Esophagus mucosa (tissue), 1 donor: Measurements from ENCODE around the gene TBX5. TPM values are rescaled to one million over a fixed set of nuclear protein-coding genes. Genes with fewer than 3 reads are reported as not detected.

ENCODE experiments used
- ATAC-seq: fragments of 200-7000 bp; cut with Tn5 transposase; one replicate; pipeline ENCODE4 v1.9.1; 2020
- total RNA-seq: library from RNA; stranded (reverse); gene quantifications from one replicate; pipeline ENCODE4 v1.2.4, GENCODE V29; 2023
- donor health status: DM: yes; HTN: yes; CAD: no.

TBX5 gene
- total RNA-seq: 0.48 TPM

DNA sequence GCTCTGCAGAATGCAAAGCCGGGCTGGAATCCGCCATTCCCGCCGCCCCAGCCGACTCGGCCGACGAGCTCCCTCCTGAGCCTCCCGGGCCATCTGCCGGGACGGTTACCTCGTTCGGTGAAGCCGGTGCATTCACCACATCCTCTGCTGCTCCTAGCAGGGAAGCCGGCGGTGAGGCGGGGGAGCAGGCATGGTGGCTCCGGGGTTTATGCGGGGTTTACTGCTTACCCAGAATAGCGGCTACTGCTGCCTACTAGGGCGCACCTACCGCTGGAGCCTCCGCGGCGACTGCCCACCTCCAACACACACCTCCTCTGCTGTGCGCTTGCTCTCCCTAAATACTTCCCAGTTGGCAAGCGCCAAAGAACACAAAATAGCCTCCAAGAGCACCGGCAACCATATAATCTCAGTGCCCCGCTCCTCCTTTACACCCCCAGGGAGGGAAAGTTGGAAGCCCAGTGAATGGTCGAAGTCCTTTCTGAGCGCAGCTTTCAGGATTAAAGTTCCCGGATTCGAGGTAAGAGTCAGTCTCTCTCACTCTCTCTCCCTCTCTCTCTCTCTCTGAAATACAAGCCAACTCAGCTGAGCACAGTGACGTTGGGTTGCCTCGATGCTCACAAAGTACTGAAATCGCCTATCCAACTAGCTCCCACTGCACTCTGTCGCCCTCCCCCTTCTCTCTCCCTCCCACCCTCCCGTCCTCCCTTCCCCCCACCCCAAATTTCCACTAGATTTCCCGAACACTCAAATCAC is at the start of gene TBX5:
Gene TBX5 (minus strand): TSS at position 626 of the 753 bp plus-strand sequence. CDS start 2,246 bp downstream, outside the sequence.
- ATAC-seq: no peak

DNA sequence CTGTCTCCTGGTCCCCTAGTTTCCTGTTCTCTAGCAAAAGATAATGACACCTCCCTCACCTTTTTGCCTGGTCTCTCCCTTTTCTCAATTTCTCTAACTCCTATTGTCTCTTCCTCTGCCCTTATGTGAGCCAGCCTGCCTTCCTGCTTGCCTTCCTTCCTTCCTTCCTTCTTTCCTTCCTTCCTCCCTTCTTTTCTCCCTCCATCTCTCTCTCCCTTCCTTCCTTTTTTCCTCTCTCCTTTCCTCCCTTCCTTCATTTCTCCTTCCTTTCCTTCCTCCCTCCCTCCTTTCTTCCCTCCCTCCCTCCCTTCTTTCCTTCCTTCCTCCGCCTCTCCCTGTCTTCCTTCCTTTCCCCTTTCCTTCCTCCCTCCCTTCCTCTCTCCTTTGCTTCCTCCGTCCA is 45.7 kb upstream of the TBX5 start:
- ATAC-seq: no peak

DNA sequence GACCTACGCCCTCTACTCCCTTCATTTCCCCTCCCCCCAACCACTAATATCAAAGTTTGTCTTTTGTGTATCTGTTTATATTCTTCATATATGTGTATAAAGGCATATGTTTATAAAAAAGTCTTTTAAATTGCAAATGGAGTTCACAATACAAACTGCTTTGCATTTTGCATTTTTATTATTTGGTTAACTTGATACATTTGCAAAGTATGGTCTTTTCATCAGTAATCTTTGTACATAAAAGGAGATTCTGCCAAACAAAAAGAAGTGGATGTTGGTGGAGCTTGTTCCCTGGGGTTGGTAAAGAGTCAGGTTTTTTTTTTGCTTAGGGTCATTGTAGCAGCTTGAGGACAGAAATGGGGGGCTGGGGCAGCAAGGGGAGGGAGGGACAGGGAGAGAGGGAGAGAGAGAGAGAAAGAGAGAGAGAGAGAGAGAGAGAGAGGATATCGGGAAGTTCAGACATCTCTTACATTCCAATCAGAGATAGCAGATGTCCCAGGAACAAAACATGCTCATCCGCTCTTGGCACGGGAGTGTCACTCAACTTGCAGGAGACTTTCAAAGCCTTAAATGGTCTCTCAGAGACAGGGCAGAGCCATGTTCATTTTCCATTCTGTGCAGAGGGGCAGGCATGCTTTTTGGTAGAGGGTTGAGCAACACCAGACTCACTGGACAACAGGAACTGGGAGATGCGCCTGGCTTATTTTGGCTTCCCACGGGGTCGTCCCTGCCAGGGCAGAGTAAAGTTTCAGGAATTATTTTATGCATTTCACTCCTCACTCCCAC is 44.8 kb upstream of the TBX5 start:
- no peak for ATAC-seq

DNA sequence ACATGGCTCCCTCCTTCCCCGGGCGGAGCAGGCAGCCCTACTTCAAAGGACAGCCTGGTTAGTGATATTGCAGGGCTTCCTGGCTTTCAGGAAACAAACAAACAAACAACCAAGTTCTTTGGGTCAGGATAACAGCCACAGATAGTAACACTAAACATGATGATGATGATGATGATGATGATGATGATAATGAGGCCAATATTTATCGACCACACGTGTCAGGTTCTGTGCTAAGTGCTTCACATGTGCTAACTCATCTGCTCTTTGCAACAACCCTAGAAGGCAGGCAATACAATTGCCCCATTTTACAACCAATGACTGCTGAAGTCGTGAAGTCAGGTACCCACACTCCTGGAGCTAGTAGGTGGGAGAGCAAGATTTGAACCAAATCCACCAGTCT is 44.1 kb upstream of the TBX5 start:
- ATAC-seq: no peak

DNA sequence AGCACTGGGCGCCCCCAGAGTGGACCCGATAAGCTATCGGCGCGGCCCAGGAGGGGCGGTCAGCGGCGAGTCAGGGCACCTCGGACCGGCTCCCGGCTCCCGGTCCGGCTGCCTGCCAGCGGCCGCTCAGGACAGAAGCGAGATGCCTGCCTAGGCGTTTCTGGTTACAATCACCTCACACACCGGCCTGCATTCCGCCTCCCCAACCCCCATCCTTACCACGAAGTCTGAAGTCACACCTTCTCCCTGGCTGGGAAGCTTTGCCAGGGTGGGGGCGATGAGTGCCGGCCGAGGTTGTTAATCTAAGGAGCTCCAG is 42.6 kb upstream of the TBX5 start:
- no peak for ATAC-seq

DNA sequence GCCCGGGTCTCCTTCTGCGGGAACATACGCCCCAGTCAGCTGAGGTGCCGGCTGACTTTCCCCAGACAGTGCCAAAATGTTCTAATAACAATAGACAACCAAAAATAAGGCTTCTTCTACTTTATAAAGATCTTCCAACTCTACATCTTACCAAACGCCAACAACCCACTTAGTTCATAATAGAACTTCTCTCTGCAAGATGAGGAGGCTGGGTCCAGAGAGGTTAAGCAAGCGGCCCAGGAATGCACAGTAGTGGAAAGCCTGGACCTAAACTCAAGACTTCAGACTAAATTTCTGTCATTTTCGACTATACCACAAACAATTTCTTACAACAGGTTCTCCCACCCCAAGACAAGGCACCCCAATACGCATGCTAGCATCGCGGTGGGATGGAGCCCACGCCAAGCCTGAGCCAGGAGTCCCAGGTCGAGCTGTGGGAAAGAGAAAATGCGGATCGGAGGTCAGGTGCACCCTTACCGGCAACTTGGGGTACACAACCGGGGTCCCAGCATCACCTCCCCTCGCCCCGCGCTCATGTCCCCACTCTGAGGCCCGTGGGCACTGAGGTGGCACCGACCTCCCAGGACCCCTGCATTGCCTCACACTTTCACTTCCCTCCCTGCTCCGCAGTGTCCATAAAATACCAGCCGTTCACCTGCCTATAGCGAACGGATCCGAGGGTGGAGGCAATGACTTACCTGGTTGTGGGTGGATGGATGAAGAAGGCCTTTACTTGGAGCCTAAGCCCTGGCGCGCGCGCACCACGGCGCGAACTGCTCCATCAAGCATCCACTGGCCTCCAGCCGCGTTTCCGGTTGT is 42.1 kb upstream of the TBX5 start:
- ATAC-seq: no peak

DNA sequence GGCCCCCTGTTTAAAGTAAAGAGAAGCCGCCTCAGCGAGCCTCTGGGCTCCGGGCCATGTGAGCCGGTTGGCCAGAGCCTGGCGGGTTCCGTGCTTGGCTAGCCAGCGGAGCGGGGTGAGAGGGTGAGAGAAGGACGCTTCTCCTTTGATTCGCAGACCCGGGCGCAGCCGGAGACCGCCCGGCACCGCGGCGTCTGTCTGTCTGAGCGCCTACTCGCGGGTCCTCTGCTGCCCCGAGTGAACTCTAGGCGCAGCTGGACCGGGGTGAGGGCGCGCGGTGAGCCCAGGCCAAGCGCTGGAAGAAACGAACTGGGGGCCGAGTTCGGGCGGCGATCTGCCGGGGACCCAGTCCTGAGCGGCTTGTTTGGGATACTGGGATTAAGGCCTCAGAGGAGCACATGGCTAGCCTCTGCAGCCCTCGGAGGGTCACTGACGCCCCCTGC is 41.4 kb upstream of the TBX5 start:
- ATAC-seq: no peak

DNA sequence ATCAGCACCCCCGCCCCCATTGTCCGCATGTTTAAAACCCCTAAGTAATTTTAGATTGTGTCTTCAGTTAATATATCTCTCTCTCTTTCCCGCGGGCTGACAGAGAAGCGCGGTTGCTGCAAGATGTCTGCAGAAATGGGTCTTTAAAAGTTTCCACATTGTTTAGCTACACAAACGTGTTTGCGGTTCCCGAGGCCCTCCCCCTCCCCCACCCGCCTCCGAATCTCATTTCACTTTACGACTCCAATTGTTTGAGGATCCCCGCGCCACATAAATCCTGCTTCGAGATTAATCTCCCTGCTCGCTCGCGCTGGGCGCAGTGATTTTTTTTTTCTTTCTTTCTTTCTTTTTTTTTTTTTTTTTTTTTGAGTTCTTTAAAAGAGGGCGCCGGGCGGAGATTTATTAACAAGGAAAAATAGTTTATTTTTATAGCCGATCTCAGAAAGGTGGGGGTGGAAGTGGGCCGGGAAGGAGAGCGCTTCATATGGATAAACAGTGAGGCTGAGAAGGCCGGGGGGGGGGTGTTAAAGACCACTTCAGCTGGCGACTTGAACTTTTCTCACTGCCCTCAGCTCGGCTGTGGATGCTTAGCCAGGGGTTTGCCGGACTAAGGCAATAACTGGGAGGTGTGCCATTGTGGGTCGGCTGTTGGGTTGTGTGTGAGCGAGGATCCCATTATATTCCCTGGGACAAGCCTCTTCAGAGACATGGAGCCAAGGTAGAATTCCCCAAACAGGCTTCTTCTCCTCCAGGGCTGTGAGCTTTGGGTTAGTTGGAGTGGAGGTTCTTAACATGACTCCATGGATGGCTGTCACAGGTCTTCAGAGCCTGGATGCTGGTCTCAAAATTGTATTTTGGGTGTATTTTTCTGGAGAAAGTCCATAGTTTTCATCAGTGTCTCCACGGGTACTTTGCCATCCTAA is 39.7 kb upstream of the TBX5 start:
- no peak for ATAC-seq

DNA sequence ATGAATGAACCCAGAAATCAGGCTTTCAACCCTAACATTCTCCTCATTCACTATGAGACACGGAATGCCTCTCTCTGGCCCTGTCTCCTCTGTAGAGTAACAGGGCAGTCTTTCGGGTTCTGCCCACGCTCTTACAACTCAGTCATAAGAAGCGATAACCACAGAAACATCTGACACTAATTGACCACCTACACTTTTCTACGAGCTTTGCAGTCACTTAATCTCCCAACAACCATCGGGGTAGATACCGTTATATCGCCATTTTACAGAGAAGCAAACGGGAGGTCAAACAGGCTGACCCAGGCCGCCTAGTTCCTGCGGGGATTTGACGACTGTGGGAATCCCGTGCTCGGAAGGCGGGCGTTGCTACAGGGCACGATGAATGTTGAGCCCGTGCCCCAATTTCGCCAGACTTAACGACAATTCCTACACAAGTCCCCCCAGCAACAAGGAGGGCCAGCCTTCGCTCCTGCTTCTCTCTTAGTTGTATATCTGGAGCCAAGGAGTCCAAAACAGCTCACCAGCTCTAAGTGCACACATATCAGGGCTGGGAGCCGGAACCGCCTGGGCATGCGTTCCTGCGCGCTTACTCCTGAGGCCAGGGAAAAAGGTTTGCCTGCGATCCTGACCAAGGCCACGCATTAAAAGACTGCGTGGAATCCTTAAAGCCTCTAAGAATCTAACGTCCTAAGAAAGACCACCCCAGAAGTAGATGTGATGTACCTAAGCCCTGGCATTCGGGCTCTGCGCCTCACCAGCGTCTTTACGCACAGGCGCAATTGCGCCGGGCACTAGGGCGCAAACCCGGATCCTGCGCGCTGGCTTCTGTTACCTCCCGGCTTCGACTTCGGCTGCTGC is 38.7 kb upstream of the TBX5 start:
- no peak for ATAC-seq

DNA sequence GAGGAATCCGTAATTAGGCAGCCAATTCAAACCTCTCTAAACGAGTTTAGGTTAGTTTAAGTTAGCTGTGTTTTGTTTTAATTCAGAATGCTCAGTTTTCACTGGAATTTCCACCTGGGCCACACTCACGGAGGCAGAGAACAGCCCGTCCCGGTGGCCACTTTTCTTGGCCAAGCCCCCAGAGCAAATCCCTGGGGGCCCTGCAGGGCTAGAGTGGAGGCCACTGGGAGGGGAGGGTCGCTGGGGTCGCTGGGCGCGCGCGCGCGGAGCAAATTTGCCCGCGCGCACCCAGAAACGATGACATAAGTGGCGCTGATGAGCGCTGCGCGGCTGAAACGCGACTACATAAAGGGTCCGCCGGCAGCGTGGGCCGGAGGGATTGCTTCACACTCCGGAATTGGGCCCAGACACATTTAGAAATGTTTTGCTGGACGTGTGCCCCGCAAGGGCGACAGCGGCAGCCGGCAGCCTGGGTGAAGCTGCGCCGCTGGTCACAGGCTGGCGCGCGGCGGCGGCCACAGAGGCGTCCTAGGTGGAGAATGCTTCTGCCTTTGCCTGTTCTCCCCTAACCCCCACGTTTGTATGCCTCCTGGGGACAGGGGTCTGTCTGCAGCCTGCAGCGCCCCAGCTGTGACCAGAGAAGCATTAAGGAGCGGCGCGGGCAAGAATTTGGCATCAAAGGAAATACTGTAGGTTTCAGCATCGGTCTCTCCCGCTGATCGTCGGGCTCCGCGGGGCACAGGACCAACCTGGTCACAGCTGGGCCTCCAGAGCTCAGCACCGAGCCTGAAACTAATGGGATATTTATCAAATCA is 37.9 kb upstream of the TBX5 start:
- ATAC-seq: no peak

DNA sequence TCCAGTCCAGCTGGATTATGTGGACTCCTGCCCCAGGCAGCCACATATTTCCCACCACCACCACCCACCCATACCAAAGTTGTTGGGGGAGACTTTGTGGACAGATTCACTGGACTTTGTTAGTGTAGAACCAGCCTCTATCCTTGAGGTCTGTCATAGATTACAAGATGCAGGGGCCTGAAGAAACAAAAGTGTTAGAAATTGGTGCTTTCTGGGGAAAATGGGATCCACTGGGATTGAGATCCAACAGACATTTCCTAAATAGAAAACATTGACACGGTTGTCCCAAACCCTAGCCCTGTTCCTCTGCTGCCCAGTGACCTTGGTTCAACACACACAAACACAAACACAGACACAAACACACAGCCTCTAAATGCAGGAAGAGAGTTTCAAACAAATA is 36.6 kb upstream of the TBX5 start:
- no peak for ATAC-seq

DNA sequence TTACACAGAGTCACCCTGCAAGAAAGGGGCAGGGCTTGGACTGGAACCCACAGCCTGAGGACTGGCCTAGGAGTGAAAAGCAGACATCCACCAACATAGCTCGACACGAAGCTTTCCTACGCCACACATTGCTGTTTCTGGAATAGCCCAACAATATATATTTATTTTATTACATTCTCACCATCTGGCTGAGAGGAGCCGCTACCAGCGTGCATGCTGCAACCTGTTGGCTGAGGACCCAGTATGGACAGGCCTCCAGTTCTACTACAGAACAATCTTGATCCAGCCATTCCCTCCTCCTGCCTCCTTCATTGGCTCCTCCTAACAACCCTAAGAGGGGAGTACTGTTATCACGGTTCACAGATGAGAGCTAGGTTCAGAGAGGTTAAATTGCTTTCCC is 35.6 kb upstream of the TBX5 start:
- ATAC-seq: no peak

DNA sequence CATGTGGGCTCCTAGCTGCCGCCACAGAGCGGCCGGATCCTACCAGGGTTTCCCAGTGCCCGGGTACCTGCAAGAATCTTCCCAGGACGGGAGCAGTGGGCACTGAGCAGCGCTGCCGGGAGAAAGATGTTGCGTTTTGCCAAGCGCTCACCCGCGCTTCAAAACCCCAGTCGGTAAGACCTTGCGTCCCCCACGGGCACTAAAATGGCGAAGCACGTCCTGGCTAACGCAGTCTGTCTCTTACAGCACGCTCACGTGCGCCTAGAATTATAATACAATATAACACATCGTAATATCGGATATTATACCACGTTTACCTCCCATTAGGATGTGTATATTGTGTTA is 35.1 kb upstream of the TBX5 start:
- no peak for ATAC-seq

DNA sequence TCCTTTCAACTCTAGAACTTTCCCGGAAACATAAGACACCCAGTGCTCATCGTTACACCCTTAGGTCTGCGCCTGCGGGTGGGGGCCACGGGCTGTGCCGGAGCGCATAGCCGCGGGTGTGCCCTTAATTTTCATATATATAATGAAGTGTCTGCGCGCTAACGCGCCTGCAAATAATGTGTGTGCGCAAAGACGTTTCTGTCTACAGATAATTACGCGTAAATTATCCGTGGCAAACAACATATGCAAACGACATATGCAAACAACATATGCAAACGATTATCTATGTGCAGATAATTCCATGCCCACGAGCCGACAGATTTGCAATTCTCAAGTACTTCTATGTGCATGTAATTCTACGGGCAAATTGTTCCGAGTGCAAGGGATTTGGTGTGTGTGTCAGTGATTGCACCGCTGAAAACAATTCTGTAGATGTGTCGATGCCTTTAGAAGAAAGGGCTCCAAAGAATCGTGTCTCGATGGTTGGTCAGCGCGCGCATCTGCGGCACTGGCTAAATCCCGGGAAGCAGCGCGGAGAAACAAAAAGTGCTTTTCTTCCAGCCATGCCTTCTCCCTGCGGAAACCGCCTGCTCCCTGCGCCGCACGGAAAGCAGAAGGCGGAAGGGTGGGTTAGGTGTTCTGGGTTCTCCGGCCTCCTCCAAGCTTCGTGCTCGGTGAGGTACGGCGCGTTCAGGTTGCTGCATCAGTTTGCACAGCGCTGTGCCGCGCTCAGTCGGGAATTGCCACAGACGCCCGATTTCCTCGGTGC is 34.5 kb upstream of the TBX5 start:
- no peak for ATAC-seq

DNA sequence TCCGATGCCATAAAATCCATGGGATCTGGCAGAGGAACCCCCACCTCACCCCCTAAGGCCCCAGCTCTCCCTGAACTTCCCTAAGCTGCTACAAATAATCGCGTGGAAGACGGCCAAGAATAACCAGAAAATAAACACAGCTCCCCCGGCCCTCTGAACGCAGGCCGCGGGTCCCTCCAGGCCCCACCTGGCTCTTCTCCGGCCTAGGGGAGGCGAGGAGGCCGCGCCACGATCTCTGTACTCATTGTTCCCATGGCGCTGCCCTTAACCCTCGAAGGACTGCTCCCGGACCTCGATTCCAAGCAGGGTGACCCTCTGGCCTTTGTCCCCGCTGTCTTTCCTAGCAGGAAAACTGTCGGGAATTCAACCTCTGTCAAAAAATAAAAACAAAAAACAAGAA is 33.9 kb upstream of the TBX5 start:
- ATAC-seq: no peak

DNA sequence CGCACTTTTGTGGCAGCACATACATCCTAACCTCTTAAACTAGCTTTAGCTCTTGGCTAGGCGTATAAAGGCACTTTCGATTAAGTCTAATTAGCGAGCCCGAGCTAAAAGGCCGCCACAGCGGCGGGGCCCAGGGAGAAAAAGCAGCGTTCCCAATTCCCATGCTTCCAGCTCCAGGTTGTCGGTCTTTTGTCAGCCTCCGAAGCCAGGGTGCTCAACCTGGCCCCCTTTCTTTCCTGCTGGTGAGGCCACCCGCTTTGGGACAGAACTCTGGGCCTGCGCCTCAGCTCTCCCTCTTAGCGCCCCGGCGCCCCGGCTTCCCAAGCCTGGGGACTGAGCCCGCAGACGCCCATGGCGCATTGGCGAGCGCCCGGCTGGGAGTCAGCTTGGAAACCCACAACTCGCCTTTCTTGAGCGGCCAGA is 33.3 kb upstream of the TBX5 start:
- no peak for ATAC-seq

DNA sequence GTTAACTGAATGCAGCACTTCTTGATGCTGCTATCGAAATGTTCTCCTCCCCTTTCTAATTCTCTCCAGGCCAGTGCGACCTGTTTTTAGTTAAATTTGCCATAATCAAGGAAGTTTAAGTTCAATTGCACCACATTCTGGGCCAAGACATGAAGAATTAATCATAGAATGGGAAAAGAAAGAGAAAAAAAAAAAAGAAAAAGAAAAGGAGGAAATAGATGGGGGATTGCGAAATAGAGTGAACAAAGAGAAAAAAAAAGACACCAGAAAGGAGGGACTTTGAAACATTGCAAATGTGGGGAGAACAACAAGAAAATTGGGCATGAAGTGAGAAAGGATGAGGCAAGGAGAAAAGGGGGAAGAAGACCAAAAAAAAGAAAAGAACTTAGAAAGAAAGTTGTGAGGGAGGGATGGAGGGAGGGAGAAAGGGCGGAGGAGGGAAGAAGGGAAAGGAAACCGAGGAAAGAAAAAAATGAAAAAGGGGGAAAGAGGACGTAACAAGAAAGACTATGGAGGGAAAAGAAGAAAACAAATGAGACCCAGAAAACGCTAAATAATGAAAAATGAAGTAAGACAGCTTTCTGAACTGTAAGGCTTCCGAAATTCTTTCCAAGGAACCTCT is 32.8 kb upstream of the TBX5 start:
- ATAC-seq: no peak

DNA sequence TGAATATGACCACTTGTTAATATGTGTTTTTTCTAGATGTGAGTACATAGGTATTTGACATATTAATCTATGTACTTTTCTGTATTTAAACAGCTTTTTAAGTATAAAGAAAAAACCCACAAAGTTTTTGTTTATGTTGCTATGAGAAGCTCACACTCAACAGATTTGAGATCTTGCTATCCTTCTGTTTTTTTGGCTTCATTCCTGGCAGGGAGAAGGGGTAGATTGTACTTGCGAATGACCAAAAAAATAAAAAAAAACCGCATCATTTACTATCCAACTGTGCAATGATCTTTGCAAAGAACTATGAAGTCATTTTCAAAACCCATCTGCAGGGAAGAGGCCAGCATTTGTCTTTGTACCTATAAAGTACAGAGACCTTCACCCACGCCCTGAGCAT is 28.4 kb upstream of the TBX5 start:
- no peak for ATAC-seq

DNA sequence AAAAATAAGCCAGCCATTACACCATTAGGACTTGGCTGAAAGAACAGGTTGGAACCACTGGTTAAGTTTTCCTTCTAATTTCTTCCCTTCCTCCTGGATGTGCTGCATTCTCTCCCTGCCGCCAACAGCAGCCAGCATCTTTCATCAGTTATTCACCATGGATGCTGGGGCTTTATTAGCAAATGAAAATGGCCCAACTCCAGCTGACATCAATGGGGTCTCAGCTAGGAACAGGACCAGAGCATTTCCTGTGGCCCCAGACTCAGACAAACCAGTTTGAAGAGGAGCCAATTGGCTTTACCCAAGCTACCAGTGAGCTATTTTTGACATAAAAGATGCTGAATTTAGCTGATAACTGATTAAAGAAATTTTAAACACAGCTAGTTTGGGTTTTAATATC is 26.0 kb upstream of the TBX5 start:
- ATAC-seq: no peak
